Osteocyte (in vitro differentiated cells): ENCODE measurements around the gene LRRC8C. TPM values are rescaled to one million over a fixed set of nuclear protein-coding genes. Genes with fewer than 3 reads are reported as not detected.
"Not testable (repeated sequence)": the region's sequence is repeated elsewhere in the genome, so short reads cannot be mapped to it uniquely, and the experiment has no call there.

Experiments
- DNase-seq: peaks from one replicate; pipeline ENCODE4 v3.0.0; 2021; ENCODE audit warnings: mixed read lengths; ENCODE audit not compliant: unreplicated experiment; ENCODE audit errors: extremely low spot score
- H3K27ac Mint-ChIP-seq: one replicate; pipeline ENCODE4 v1.8.0; 2021; ENCODE audit warnings: mild to moderate bottlenecking, mixed read lengths; ENCODE audit not compliant: unreplicated experiment
- H3K27me3 Mint-ChIP-seq: one replicate; pipeline ENCODE4 v1.8.0; 2021; ENCODE audit warnings: mixed read lengths; ENCODE audit not compliant: unreplicated experiment
- H3K36me3 Mint-ChIP-seq: one replicate; pipeline ENCODE4 v1.8.0; 2021; ENCODE audit warnings: mixed read lengths; ENCODE audit not compliant: unreplicated experiment
- H3K4me1 Mint-ChIP-seq: one replicate; pipeline ENCODE4 v1.8.0; 2021; ENCODE audit warnings: mixed read lengths; ENCODE audit not compliant: unreplicated experiment
- H3K4me3 Mint-ChIP-seq: one replicate; pipeline ENCODE4 v1.8.0; 2021; ENCODE audit warnings: mild to moderate bottlenecking, moderate library complexity, mixed read lengths; ENCODE audit not compliant: unreplicated experiment
- H3K9me3 Mint-ChIP-seq: one replicate; pipeline ENCODE4 v1.8.0; 2021; ENCODE audit warnings: mixed read lengths; ENCODE audit not compliant: unreplicated experiment
- CTCF ChIP-seq: fragments of 200-600 bp; sonication (generic); IDR thresholded peaks from 2 replicates; pipeline ENCODE4 v1.5.0; 2021; ENCODE audit warnings: antibody characterized with exemption, mild to moderate bottlenecking, moderate library complexity
- total RNA-seq: library from RNA; stranded (reverse); gene quantifications from 2 replicates; pipeline ENCODE4 v1.2.1, GENCODE V29; 2021

The LRRC8C gene
- total RNA-seq, 1 donor from 2014 or later: 3.5 TPM

GRCh38 chr1:89589515-89589914, 43.4 kb upstream of the LRRC8C start:
- no peak for DNase-seq
- H3K27ac Mint-ChIP-seq: peak overlapping the region; percentile 1
- H3K4me1 Mint-ChIP-seq: peaks cover 32% of the 10 kb centered on the region

GRCh38 chr1:89590341-89591080, 42.4 kb upstream of the LRRC8C start:
- Mint-ChIP-seq H3K9me3 (no peaks in the 10 kb centered on the region), H3K27ac (peak overlapping the region; percentile 1), H3K4me3 (no peak overlapping the region), H3K4me1 (peaks cover 32% of the 10 kb centered on the region), H3K27me3 (no peaks in the 10 kb centered on the region), H3K36me3 (no peaks in the 10 kb centered on the region)
- TF ChIP-seq CTCF: no peak
- no peak for DNase-seq

More at GRCh38 chr1:89589515-89589914, 43.4 kb upstream of the LRRC8C start:
- Mint-ChIP-seq H3K27me3 (no peaks in the 10 kb centered on the region), H3K4me3 (no peak overlapping the region), H3K36me3 (no peaks in the 10 kb centered on the region), H3K9me3 (no peaks in the 10 kb centered on the region)
- TF ChIP-seq CTCF: no peak

- DNase-seq, H3K9me3 Mint-ChIP-seq: not testable (repeated sequence)
Observed at GRCh38 chr1:89592861-89593302, 40.0 kb upstream of the LRRC8C start.

DNA sequence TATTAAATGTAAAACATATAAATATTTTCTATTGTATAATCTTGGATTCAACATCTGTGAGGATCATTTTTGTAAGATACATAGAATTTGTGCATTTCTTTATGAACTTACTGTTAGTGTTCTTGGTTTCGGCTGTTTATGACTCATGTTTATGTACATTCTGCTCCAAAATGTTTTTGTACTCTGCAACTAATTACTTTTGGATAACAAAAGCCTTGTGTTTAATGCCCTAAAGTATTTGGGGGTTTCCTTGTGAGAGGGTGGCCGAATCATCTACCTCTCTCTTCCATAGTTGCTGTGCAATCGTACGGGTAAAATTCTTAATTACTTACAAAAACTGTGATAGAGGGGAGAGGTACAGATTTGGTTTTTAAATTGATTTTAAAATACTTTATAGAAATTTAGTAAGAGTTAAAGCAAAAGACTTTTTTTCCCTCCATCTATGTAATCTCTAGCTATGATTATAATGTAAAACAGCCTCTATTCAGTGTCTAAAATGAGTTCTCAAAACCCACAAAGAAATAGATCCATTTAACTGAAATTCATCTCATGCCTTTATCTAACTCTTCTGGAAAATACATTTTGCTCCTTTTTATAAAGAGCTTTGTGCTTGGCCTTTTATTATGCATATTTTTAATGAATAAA, 38.7 kb upstream of the LRRC8C start:
- Mint-ChIP-seq H3K4me1 (peaks cover 34% of the 10 kb centered on the region), H3K27ac (no peak overlapping the region), H3K27me3 (no peaks in the 10 kb centered on the region), H3K4me3 (no peak overlapping the region), H3K36me3 (no peaks in the 10 kb centered on the region), H3K9me3 (no peaks in the 10 kb centered on the region)
- TF ChIP-seq CTCF: no peak
- no peak for DNase-seq

More at GRCh38 chr1:89592861-89593302, 40.0 kb upstream of the LRRC8C start:
- H3K36me3 Mint-ChIP-seq, H3K27me3 Mint-ChIP-seq, H3K4me3 Mint-ChIP-seq, H3K27ac Mint-ChIP-seq: not testable (repeated sequence)
- peaks cover 32% of the 10 kb centered on the region for H3K4me1 Mint-ChIP-seq

DNA sequence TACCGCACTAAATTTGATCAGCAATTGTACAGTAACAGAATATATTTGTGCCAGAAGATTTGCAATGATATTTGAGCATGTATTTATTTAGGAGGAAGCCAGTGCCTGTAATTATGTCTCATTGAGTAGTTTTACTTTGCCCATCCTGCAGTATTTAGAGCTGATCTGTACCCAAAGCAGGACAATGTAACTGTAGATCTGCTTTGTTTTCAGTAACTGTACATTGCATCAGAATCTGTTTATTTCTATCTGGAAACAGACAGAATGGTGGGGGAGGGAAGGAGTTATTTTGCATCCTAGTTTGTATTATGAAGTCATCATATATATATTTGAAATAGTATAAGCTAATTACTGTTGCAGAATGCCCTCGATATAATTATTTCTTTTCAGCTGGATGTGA, 36.2 kb upstream of the LRRC8C start:
- no peak for DNase-seq
- Mint-ChIP-seq H3K4me3 (no peak overlapping the region), H3K36me3 (no peaks in the 10 kb centered on the region), H3K27ac (no peak overlapping the region), H3K4me1 (peaks cover 13% of the 10 kb centered on the region), H3K9me3 (no peaks in the 10 kb centered on the region), H3K27me3 (peaks cover 2% of the 10 kb centered on the region)
- no peak for TF ChIP-seq CTCF
